ENCODE measurements around the gene GINS3.

Gene GINS3

GRCh38 chr16:58421529-58421928 lies 29.3 kb downstream of the GINS3 start:
- in situ Hi-C loops (cut with HindIII; ENCODE audit: low sequenced_read_pairs) = no loop called here
- TF ChIP-seq, protein P1, sequence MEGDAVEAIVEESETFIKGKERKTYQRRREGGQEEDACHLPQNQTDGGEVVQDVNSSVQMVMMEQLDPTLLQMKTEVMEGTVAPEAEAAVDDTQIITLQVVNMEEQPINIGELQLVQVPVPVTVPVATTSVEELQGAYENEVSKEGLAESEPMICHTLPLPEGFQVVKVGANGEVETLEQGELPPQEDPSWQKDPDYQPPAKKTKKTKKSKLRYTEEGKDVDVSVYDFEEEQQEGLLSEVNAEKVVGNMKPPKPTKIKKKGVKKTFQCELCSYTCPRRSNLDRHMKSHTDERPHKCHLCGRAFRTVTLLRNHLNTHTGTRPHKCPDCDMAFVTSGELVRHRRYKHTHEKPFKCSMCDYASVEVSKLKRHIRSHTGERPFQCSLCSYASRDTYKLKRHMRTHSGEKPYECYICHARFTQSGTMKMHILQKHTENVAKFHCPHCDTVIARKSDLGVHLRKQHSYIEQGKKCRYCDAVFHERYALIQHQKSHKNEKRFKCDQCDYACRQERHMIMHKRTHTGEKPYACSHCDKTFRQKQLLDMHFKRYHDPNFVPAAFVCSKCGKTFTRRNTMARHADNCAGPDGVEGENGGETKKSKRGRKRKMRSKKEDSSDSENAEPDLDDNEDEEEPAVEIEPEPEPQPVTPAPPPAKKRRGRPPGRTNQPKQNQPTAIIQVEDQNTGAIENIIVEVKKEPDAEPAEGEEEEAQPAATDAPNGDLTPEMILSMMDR (IDR thresholded peaks at IDR 0.05; ENCODE audit: low read depth, low read length) = peak; percentile 6
- no peak overlapping the region for H3K4me3 ChIP-seq (ENCODE audit: low read depth, low read length)
- peak; percentile 26 for DNase-seq (ENCODE audit: low read depth, low spot score)

DNA sequence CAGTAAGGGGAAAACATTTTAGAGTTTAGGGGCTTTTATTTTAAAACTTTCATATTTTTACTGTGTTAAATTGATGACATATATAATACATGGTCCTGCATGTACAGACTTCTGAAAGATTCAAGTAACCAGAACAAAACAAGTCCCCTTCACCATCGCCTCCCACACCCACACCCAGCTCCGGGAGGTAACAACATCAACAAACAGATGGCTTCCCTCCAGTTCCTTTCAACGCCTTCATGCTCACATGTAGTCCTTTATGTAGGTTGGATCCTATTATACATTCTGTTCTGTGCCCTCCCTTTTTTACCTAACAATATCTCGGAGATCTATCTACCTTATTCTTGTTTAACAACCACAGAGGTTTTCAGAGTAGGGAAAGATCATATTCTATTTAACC lies 30.5 kb downstream of the GINS3 start:
- no peak for DNase-seq (ENCODE audit: low read depth, low spot score)
- in situ Hi-C loops (cut with HindIII; ENCODE audit: low sequenced_read_pairs) = no loop called here
- H3K4me3 ChIP-seq (ENCODE audit: low read depth, low read length) = no peak overlapping the region
- TF ChIP-seq, protein P1 (IDR thresholded peaks at IDR 0.05; ENCODE audit: low read depth, low read length) = no peak

DNA sequence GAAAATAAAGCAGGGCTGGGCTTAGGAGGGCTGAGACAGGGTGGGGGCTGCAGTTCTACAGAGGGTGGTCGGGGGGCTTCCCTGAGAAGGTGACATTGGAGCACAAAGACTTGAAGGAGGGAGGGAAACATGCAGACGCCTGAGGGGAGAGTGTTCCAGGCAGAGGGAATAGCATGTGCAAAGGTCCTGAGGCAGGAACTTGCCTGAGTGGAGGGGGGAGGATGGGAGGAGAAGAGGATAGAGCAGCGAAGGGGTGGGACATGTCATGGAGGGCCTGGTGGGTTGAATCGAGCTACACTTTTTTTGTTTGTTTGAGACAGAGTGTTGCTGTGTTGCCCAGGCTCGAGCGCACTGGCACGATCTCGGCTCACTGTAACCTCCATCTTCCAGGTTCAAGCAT lies 33.0 kb downstream of the GINS3 start:
- DNase-seq (ENCODE audit: low read depth, low spot score) = no peak
- in situ Hi-C loops (cut with HindIII; ENCODE audit: low sequenced_read_pairs) = no loop called here
- H3K4me3 ChIP-seq (ENCODE audit: low read depth, low read length) = no peak overlapping the region
- TF ChIP-seq, protein P1 (IDR thresholded peaks at IDR 0.05; ENCODE audit: low read depth, low read length) = no peak

DNA sequence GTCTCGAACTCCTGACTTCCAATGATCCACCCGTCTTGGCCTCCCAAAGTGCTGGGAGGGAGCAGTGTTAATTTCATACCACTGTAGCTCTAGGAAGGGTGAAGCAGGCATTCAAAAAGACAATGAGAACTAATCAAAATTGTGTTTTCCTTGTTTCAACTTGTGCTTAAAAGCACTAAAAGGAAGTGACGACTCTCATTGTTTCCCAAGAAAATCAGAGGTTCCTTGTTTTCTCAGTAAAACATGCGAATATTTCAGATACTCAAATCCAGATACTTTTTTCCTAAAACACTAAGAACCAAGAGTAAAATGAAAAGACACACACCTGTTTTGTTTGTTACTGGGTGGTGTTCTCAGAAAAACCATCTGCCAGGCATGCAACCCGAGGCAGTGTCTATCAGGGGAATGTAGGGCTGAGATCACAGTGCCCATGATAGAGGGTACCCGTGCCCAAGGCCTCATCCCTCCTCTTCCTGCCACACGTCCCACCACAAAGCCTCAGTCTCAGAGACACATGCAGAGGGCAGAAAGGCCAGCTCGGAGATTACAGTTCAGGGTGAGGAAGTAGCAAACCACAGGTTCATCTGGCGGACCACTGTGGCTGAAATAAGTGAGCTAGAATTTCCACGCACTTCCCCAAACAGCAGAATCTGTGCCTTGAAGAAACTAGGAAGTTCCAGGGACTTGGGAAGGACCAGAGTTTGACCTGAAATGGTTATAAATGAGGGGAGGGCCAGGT lies 33.7 kb downstream of the GINS3 start:
- TF ChIP-seq, protein P1 (IDR thresholded peaks at IDR 0.05; ENCODE audit: low read depth, low read length) = no peak

DNA sequence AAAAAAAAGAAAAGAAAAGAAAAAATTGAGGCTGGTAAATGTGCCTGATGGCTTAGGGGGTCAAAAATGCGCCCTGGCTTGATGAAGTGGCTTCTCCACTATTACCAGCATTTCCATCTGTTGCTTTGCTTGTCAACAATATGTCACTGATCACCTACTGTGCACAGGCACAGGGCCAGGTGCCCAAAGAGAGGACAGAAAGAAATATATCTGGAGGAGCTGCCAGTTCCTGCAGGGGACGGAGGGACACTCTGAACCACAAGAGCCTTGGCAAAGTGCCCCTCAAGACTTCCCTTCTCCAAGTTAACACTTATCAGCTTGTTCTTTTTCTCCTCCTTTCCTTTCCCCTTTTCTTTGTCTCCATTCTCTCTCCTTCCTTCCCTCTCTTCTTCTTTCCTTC lies 34.7 kb downstream of the GINS3 start:
- TF ChIP-seq, protein P1 (IDR thresholded peaks at IDR 0.05; ENCODE audit: low read depth, low read length) = no peak
- no peak for DNase-seq (ENCODE audit: low read depth, low spot score)
- no peak overlapping the region for H3K4me3 ChIP-seq (ENCODE audit: low read depth, low read length)
- in situ Hi-C loops (cut with HindIII; ENCODE audit: low sequenced_read_pairs) = no loop called here

More for the DNA sequence above, 33.7 kb downstream of the GINS3 start:
- H3K4me3 ChIP-seq (ENCODE audit: low read depth, low read length) = no peak overlapping the region
- DNase-seq (ENCODE audit: low read depth, low spot score) = no peak
- in situ Hi-C loops (cut with HindIII; ENCODE audit: low sequenced_read_pairs) = no loop called here

DNA sequence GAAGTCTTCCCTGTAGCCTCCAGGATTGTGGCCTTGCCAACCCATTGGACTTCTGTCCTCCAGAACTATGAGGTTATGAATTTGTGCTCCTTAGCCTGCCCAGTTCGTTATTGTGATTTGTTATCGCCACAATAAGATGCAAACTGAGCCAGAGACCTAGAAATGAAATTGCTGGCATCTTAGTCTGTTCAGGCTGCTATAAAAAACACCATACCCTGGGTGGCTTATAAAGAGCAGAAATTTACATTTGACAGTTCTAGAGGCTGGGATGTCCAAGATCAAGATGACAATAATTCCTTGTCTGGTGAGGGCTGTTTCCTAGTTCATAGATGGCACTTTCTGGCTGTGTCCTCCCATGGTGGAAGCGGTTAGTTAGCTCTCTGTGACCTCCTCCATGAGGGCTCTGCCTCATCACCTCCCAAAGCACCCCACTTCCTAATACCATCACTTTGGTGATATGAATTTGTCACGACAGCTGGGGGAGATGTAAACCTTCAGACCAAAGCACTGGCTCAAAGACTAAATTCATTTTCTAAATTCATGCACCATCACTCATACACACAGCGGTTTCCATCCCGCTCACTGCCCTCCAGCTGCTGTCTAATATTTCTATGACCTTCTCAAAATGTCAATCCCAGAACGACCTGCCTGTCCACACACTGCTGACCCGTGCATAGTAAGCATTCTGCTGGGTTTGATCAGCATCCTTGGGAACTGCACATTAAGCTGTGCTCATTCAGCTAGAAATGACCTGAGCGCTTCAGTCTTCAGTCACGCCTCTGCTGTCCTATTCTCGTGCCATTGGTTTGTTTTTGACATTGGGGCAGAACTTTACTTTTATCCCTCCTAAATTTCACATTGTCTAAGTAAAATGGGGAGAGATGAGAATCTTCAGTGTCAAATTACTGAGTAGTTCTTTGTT lies 36.6 kb downstream of the GINS3 start:
- no peak for DNase-seq (ENCODE audit: low read depth, low spot score)
- H3K4me3 ChIP-seq (ENCODE audit: low read depth, low read length) = no peak overlapping the region
- in situ Hi-C loops (cut with HindIII; ENCODE audit: low sequenced_read_pairs) = no loop called here
- TF ChIP-seq, protein P1 (IDR thresholded peaks at IDR 0.05; ENCODE audit: low read depth, low read length) = no peak

All from astrocyte of the spinal cord (primary cell).